Endodermal cell (in vitro differentiated cells): ENCODE measurements around the gene HOXD4. TPM values are rescaled to one million over a fixed set of nuclear protein-coding genes. Genes with fewer than 3 reads are reported as not detected.
A peak's percentile ranks its signal among the peaks of the same experiment; 100 is the strongest.

ENCODE experiments used
- DNase-seq: peaks from one replicate; pipeline ENCODE4 v3.0.0-alpha.2; 2017
- H3K27ac ChIP-seq: 2 replicates; pipeline ENCODE4 v1.5.1; 2013; ENCODE audit warnings: mild to moderate bottlenecking, low read depth, low read length, moderate library complexity
- H3K27me3 ChIP-seq: 2 replicates; pipeline ENCODE4 v1.6.1; 2013; ENCODE audit warnings: mild to moderate bottlenecking, low read length, moderate library complexity; ENCODE audit not compliant: insufficient read depth, control insufficient read depth, poor library complexity, severe bottlenecking
- H3K36me3 ChIP-seq: 2 replicates; pipeline ENCODE4 v1.7.0; 2013; ENCODE audit warnings: mild to moderate bottlenecking, low read length, moderate library complexity; ENCODE audit not compliant: control insufficient read depth, insufficient read depth
- H3K4me1 ChIP-seq: one replicate; pipeline ENCODE4 v1.7.0; 2013; ENCODE audit warnings: low read length; ENCODE audit not compliant: control insufficient read depth, insufficient read depth
- H3K4me3 ChIP-seq: 2 replicates; pipeline ENCODE4 v1.5.1; 2013; ENCODE audit warnings: mild to moderate bottlenecking, low read length, moderate library complexity
- H3K9ac ChIP-seq: 2 replicates; pipeline ENCODE4 v1.6.1; 2013; ENCODE audit warnings: mild to moderate bottlenecking, low read length, moderate library complexity; ENCODE audit not compliant: poor library complexity, severe bottlenecking; ENCODE audit errors: extremely low read depth
- H3K9me3 ChIP-seq: 2 replicates; pipeline ENCODE4 v1.6.1; 2013; ENCODE audit warnings: mild to moderate bottlenecking, low read length, moderate library complexity; ENCODE audit not compliant: control insufficient read depth
- H3K27ac Mint-ChIP-seq: 2 replicates; pipeline ENCODE4 v1.8.0; 2020; ENCODE audit warnings: mixed read lengths
- H3K27me3 Mint-ChIP-seq: 2 replicates; pipeline ENCODE4 v1.8.0; 2021; ENCODE audit warnings: mild to moderate bottlenecking, mixed read lengths; ENCODE audit not compliant: insufficient read depth
- H3K36me3 Mint-ChIP-seq: 2 replicates; pipeline ENCODE4 v1.8.0; 2020; ENCODE audit warnings: low read depth, mixed read lengths
- H3K4me1 Mint-ChIP-seq: 2 replicates; pipeline ENCODE4 v1.8.0; 2020; ENCODE audit warnings: mixed read lengths
- H3K4me3 Mint-ChIP-seq: 2 replicates; pipeline ENCODE4 v1.8.0; 2020; ENCODE audit warnings: mild to moderate bottlenecking, moderate library complexity, mixed read lengths
- H3K9me3 Mint-ChIP-seq: 2 replicates; pipeline ENCODE4 v1.8.0; 2020; ENCODE audit warnings: mild to moderate bottlenecking, mixed read lengths
- CTCF ChIP-seq: fragments of 200-600 bp; sonication (generic); conservative IDR thresholded peaks from 2 replicates; pipeline ENCODE4 v1.5.0; 2021; ENCODE audit warnings: antibody characterized with exemption, mild to moderate bottlenecking
- WGBS, 2 experiments: methylation state at CpG; one replicate each; pipeline versions ENCODE4 v1.1.5 to v1.1.7; 2013; ENCODE audit warnings: missing lambda C conversion rate in 2 of 2, mixed read lengths in 1 of 2; ENCODE audit not compliant: insufficient coverage in 1 of 2, insufficient read length in 1 of 2; 5-methylcytosine and 5-hydroxymethylcytosine counted together
- total RNA-seq, 2 donors: library from RNA; stranded (reverse); fragmentation: NEBNext Ultra II Directional in 1 of 2; extraction: Animal tissue kit (Norgen Biotek cat#: 25700) in 1 of 2; gene quantifications; 2 replicates in 1 of 2; 3 replicates in 1 of 2; pipeline ENCODE4 v1.2.1, GENCODE V29; 2021

The HOXD4 gene
- total RNA-seq, 2 donors from 2014 or later, result not detected

- 70 to 73% methylated on average over 5 to 8 of the region's 8 CpGs for WGBS, 2 experiments
- Histone ChIP-seq H3K27me3 (peaks cover 98% of the 10 kb centered on the region), H3K27ac (no peak overlapping the region), H3K4me3 (no peak overlapping the region), H3K9me3 (peaks cover 14% of the 10 kb centered on the region), H3K4me1 (peaks cover 3% of the 10 kb centered on the region), H3K9ac (no peak overlapping the region), H3K36me3 (no peaks in the 10 kb centered on the region)
- Mint-ChIP-seq H3K27ac (no peak overlapping the region), H3K36me3 (no peaks in the 10 kb centered on the region), H3K9me3 (no peaks in the 10 kb centered on the region), H3K27me3 (peaks cover 98% of the 10 kb centered on the region), H3K4me3 (no peak overlapping the region), H3K4me1 (no peaks in the 10 kb centered on the region)
- no peak for DNase-seq
- TF ChIP-seq CTCF, result no peak
These were observed 13.4 kb upstream of the HOXD4 start for GRCh38 chr2:176137906-176138305.

GRCh38 chr2:176138526-176138922, 12.8 kb upstream of the HOXD4 start:
- Histone ChIP-seq H3K4me1 (peaks cover 3% of the 10 kb centered on the region), H3K9ac (no peak overlapping the region), H3K4me3 (no peak overlapping the region), H3K27ac (no peak overlapping the region), H3K36me3 (no peaks in the 10 kb centered on the region), H3K9me3 (peaks cover 14% of the 10 kb centered on the region), H3K27me3 (peaks cover 98% of the 10 kb centered on the region)
- DNase-seq, result no peak
- Mint-ChIP-seq H3K36me3 (no peaks in the 10 kb centered on the region), H3K27ac (no peak overlapping the region), H3K4me1 (no peaks in the 10 kb centered on the region), H3K9me3 (no peaks in the 10 kb centered on the region), H3K27me3 (peaks cover 98% of the 10 kb centered on the region), H3K4me3 (no peak overlapping the region)
- TF ChIP-seq CTCF, result no peak
- whole genome bisulfite sequencing, 2 experiments, result 53 to 60% methylated on average over 11 to 14 of the region's 14 CpGs

GRCh38 chr2:176138923-176139660, 12.3 kb upstream of the HOXD4 start:
- peaks cover 98% of the 10 kb centered on the region for H3K27me3 Mint-ChIP-seq
- Histone ChIP-seq H3K4me3 (no peak overlapping the region), H3K4me1 (peaks cover 3% of the 10 kb centered on the region), H3K9ac (no peak overlapping the region), H3K9me3 (peaks cover 14% of the 10 kb centered on the region), H3K27ac (no peak overlapping the region), H3K27me3 (peaks cover 98% of the 10 kb centered on the region), H3K36me3 (no peaks in the 10 kb centered on the region)
- no peaks in the 10 kb centered on the region for H3K4me1 Mint-ChIP-seq
- H3K4me3 Mint-ChIP-seq, result no peak overlapping the region
- WGBS, 2 experiments, result 73 to 76% methylated on average over 20 to 28 of the region's 28 CpGs
- TF ChIP-seq CTCF, result no peak
- DNase-seq, result peak; percentile 46
- H3K9me3 Mint-ChIP-seq, result no peaks in the 10 kb centered on the region
- H3K36me3 Mint-ChIP-seq, result no peaks in the 10 kb centered on the region
- H3K27ac Mint-ChIP-seq, result no peak overlapping the region
